ENCODE data around the gene DSP.

DSP gene

GRCh38 chr6:7537565-7538174, 3.8 kb upstream of the DSP start:
- Histone ChIP-seq H3K27me3 (ENCODE audit: control insufficient read depth in 1 of 2, insufficient read depth in 2 of 2, low read length in 2 of 2) (peaks cover 29 to 58% of the 10 kb centered on the region in 2 donors), H3K4me1 (ENCODE audit: control insufficient read depth, insufficient read depth, low read length) (peaks cover 16% of the 10 kb centered on the region), H3K9me3 (ENCODE audit: control insufficient read depth in 2 of 2, low read length in 2 of 2) (no peaks in the 10 kb centered on the region), H3K36me3 (ENCODE audit: control insufficient read depth in 2 of 2, insufficient read depth in 2 of 2, low read length in 2 of 2) (no peaks in the 10 kb centered on the region), H3K9ac (ENCODE audit: low read length in 2 of 2) (no peak overlapping the region), H3K4me3 (ENCODE audit: low read length in 2 of 2) (no peak overlapping the region), H3K27ac (ENCODE audit: low read length) (no peak overlapping the region)

GRCh38 chr6:7538484-7538883, 3.0 kb upstream of the DSP start:
- Histone ChIP-seq H3K4me3 (ENCODE audit: low read length in 2 of 2) (no peak overlapping the region), H3K9ac (ENCODE audit: low read length in 2 of 2) (no peak overlapping the region), H3K9me3 (ENCODE audit: control insufficient read depth in 2 of 2, low read length in 2 of 2) (no peaks in the 10 kb centered on the region), H3K4me1 (ENCODE audit: control insufficient read depth, insufficient read depth, low read length) (peaks cover 18% of the 10 kb centered on the region), H3K36me3 (ENCODE audit: control insufficient read depth in 2 of 2, insufficient read depth in 2 of 2, low read length in 2 of 2) (no peaks in the 10 kb centered on the region), H3K27ac (ENCODE audit: low read length) (no peak overlapping the region), H3K27me3 (ENCODE audit: control insufficient read depth in 1 of 2, insufficient read depth in 2 of 2, low read length in 2 of 2) (peaks cover 29 to 62% of the 10 kb centered on the region in 2 donors)

GRCh38 chr6:7540595-7540994, 876 bp upstream of the DSP start:
- no peaks in the 10 kb centered on the region for H3K36me3 ChIP-seq (ENCODE audit: control insufficient read depth in 2 of 2, insufficient read depth in 2 of 2, low read length in 2 of 2)
- peaks cover 38 to 66% of the 10 kb centered on the region in 2 donors for H3K27me3 ChIP-seq (ENCODE audit: control insufficient read depth in 1 of 2, insufficient read depth in 2 of 2, low read length in 2 of 2)
- H3K9ac ChIP-seq (ENCODE audit: low read length in 2 of 2) = no peak overlapping the region
- no peak overlapping the region for H3K27ac ChIP-seq (ENCODE audit: low read length)
- H3K4me3 ChIP-seq (ENCODE audit: low read length in 2 of 2) = peak overlapping the region in 1 of 2 donors; percentile 40
- H3K9me3 ChIP-seq (ENCODE audit: control insufficient read depth in 2 of 2, low read length in 2 of 2) = no peaks in the 10 kb centered on the region
- H3K4me1 ChIP-seq (ENCODE audit: control insufficient read depth, insufficient read depth, low read length) = peaks cover 18% of the 10 kb centered on the region

GRCh38 chr6:7542065-7542873, 798 bp downstream of the DSP start:
- Histone ChIP-seq H3K36me3 (ENCODE audit: control insufficient read depth in 2 of 2, insufficient read depth in 2 of 2, low read length in 2 of 2) (no peaks in the 10 kb centered on the region), H3K27me3 (ENCODE audit: control insufficient read depth in 1 of 2, insufficient read depth in 2 of 2, low read length in 2 of 2) (peaks cover 43 to 60% of the 10 kb centered on the region in 2 donors), H3K9ac (ENCODE audit: low read length in 2 of 2) (no peak overlapping the region), H3K4me3 (ENCODE audit: low read length in 2 of 2) (peak overlapping the region; percentile 55 to 71), H3K9me3 (ENCODE audit: control insufficient read depth in 2 of 2, low read length in 2 of 2) (no peaks in the 10 kb centered on the region), H3K27ac (ENCODE audit: low read length) (no peak overlapping the region), H3K4me1 (ENCODE audit: control insufficient read depth, insufficient read depth, low read length) (peaks cover 18% of the 10 kb centered on the region)

GRCh38 chr6:7542874-7543624, 1.6 kb downstream of the DSP start:
- no peak overlapping the region for H3K9ac ChIP-seq (ENCODE audit: low read length in 2 of 2)
- H3K36me3 ChIP-seq (ENCODE audit: control insufficient read depth in 2 of 2, insufficient read depth in 2 of 2, low read length in 2 of 2) = no peaks in the 10 kb centered on the region
- no peak overlapping the region for H3K27ac ChIP-seq (ENCODE audit: low read length)
- no peaks in the 10 kb centered on the region for H3K9me3 ChIP-seq (ENCODE audit: control insufficient read depth in 2 of 2, low read length in 2 of 2)
- peak overlapping the region in 1 of 2 donors; percentile 71 for H3K4me3 ChIP-seq (ENCODE audit: low read length in 2 of 2)
- H3K4me1 ChIP-seq (ENCODE audit: control insufficient read depth, insufficient read depth, low read length) = peaks cover 18% of the 10 kb centered on the region
- H3K27me3 ChIP-seq (ENCODE audit: control insufficient read depth in 1 of 2, insufficient read depth in 2 of 2, low read length in 2 of 2) = peaks cover 41 to 52% of the 10 kb centered on the region in 2 donors

- Histone ChIP-seq H3K9me3 (ENCODE audit: control insufficient read depth in 2 of 2, low read length in 2 of 2) (no peaks in the 10 kb centered on the region), H3K4me1 (ENCODE audit: control insufficient read depth, insufficient read depth, low read length) (peaks cover 18% of the 10 kb centered on the region), H3K4me3 (ENCODE audit: low read length in 2 of 2) (no peak overlapping the region), H3K27me3 (ENCODE audit: control insufficient read depth in 1 of 2, insufficient read depth in 2 of 2, low read length in 2 of 2) (peaks cover 36 to 44% of the 10 kb centered on the region in 2 donors), H3K36me3 (ENCODE audit: control insufficient read depth in 2 of 2, insufficient read depth in 2 of 2, low read length in 2 of 2) (no peaks in the 10 kb centered on the region), H3K27ac (ENCODE audit: low read length) (no peak overlapping the region), H3K9ac (ENCODE audit: low read length in 2 of 2) (no peak overlapping the region)
Observed at GRCh38 chr6:7543789-7544424, 2.4 kb downstream of the DSP start.

- H3K4me3 ChIP-seq (ENCODE audit: low read length in 2 of 2) = no peak overlapping the region
- no peaks in the 10 kb centered on the region for H3K9me3 ChIP-seq (ENCODE audit: control insufficient read depth in 2 of 2, low read length in 2 of 2)
- H3K9ac ChIP-seq (ENCODE audit: low read length in 2 of 2) = no peak overlapping the region
- H3K4me1 ChIP-seq (ENCODE audit: control insufficient read depth, insufficient read depth, low read length) = peaks cover 18% of the 10 kb centered on the region
- H3K36me3 ChIP-seq (ENCODE audit: control insufficient read depth in 2 of 2, insufficient read depth in 2 of 2, low read length in 2 of 2) = no peaks in the 10 kb centered on the region
- no peak overlapping the region for H3K27ac ChIP-seq (ENCODE audit: low read length)
- peaks cover 33 to 40% of the 10 kb centered on the region in 2 donors for H3K27me3 ChIP-seq (ENCODE audit: control insufficient read depth in 1 of 2, insufficient read depth in 2 of 2, low read length in 2 of 2)
Observed at GRCh38 chr6:7544597-7544996, 3.1 kb downstream of the DSP start.

- H3K9me3 ChIP-seq (ENCODE audit: control insufficient read depth in 2 of 2, low read length in 2 of 2) = no peaks in the 10 kb centered on the region
- H3K36me3 ChIP-seq (ENCODE audit: control insufficient read depth in 2 of 2, insufficient read depth in 2 of 2, low read length in 2 of 2) = no peaks in the 10 kb centered on the region
- no peak overlapping the region for H3K4me3 ChIP-seq (ENCODE audit: low read length in 2 of 2)
- H3K9ac ChIP-seq (ENCODE audit: low read length in 2 of 2) = no peak overlapping the region
- H3K4me1 ChIP-seq (ENCODE audit: control insufficient read depth, insufficient read depth, low read length) = peaks cover 18% of the 10 kb centered on the region
- H3K27me3 ChIP-seq (ENCODE audit: control insufficient read depth in 1 of 2, insufficient read depth in 2 of 2, low read length in 2 of 2) = peaks cover 28 to 31% of the 10 kb centered on the region in 2 donors
- H3K27ac ChIP-seq (ENCODE audit: low read length) = no peak overlapping the region
Observed at GRCh38 chr6:7545316-7546019, 4.0 kb downstream of the DSP start.

GRCh38 chr6:7546020-7546369, 4.5 kb downstream of the DSP start:
- H3K27ac ChIP-seq (ENCODE audit: low read length) = no peak overlapping the region
- H3K4me3 ChIP-seq (ENCODE audit: low read length in 2 of 2) = no peak overlapping the region
- H3K36me3 ChIP-seq (ENCODE audit: control insufficient read depth in 2 of 2, insufficient read depth in 2 of 2, low read length in 2 of 2) = no peaks in the 10 kb centered on the region
- H3K27me3 ChIP-seq (ENCODE audit: control insufficient read depth in 1 of 2, insufficient read depth in 2 of 2, low read length in 2 of 2) = peaks cover 23 to 26% of the 10 kb centered on the region in 2 donors
- H3K9me3 ChIP-seq (ENCODE audit: control insufficient read depth in 2 of 2, low read length in 2 of 2) = no peaks in the 10 kb centered on the region
- no peak overlapping the region for H3K9ac ChIP-seq (ENCODE audit: low read length in 2 of 2)
- H3K4me1 ChIP-seq (ENCODE audit: control insufficient read depth, insufficient read depth, low read length) = peaks cover 16% of the 10 kb centered on the region

- peaks cover 22% of the 10 kb centered on the region in 2 donors for H3K27me3 ChIP-seq (ENCODE audit: control insufficient read depth in 1 of 2, insufficient read depth in 2 of 2, low read length in 2 of 2)
- H3K4me3 ChIP-seq (ENCODE audit: low read length in 2 of 2) = no peak overlapping the region
- H3K9me3 ChIP-seq (ENCODE audit: control insufficient read depth in 2 of 2, low read length in 2 of 2) = no peaks in the 10 kb centered on the region
- peaks cover 14% of the 10 kb centered on the region for H3K4me1 ChIP-seq (ENCODE audit: control insufficient read depth, insufficient read depth, low read length)
- H3K27ac ChIP-seq (ENCODE audit: low read length) = no peak overlapping the region
- H3K36me3 ChIP-seq (ENCODE audit: control insufficient read depth in 2 of 2, insufficient read depth in 2 of 2, low read length in 2 of 2) = no peaks in the 10 kb centered on the region
- no peak overlapping the region for H3K9ac ChIP-seq (ENCODE audit: low read length in 2 of 2)
Observed at GRCh38 chr6:7546383-7546782, 4.9 kb downstream of the DSP start.
